Neural cell (in vitro differentiated cells): Measurements from ENCODE around the gene ZNF225.

Experiments used
- EP300 ChIP-seq: fragments of 450-650 bp; conservative IDR thresholded peaks from 2 replicates; pipeline ENCODE4 v1.6.1; 2014; ENCODE audit warnings: antibody characterized with exemption, mild to moderate bottlenecking, moderate library complexity; ENCODE audit not compliant: poor library complexity, severe bottlenecking
- EZH2 ChIP-seq: fragments of 200-600, 300-800 bp; shearing (Covaris generic), sonication (generic); IDR thresholded peaks from 2 replicates; pipeline ENCODE4 v1.6.1; 2014; ENCODE audit warnings: antibody characterized with exemption, low read length, borderline replicate concordance, mild to moderate bottlenecking; ENCODE audit not compliant: insufficient read depth, poor library complexity, severe bottlenecking
- MXI1 ChIP-seq: fragments of 450-650 bp; conservative IDR thresholded peaks from 2 replicates; pipeline ENCODE4 v1.6.1; 2014; ENCODE audit warnings: antibody characterized with exemption, mild to moderate bottlenecking; ENCODE audit not compliant: poor library complexity, severe bottlenecking
- POLR2AphosphoS5 ChIP-seq: IDR thresholded peaks from 2 replicates; pipeline ENCODE4 v1.6.1; 2012
- RAD21 ChIP-seq: fragments of 450-650 bp; conservative IDR thresholded peaks from 2 replicates; pipeline ENCODE4 v1.6.1; 2014; ENCODE audit warnings: antibody characterized with exemption, mild to moderate bottlenecking, moderate library complexity
- SMC3 ChIP-seq: fragments of 450-650 bp; conservative IDR thresholded peaks from 2 replicates; pipeline ENCODE4 v1.6.1; 2014; ENCODE audit warnings: antibody characterized with exemption, mild to moderate bottlenecking, moderate library complexity; ENCODE audit not compliant: poor library complexity
- TAF1 ChIP-seq: IDR thresholded peaks from 2 replicates; pipeline ENCODE4 v1.6.1; 2012; ENCODE audit warnings: low read depth
- TF ChIP-seq, protein P1 (sequence below): fragments of 450-650 bp; IDR thresholded peaks from 2 replicates; pipeline ENCODE4 v1.5.1; 2014; ENCODE audit warnings: antibody characterized with exemption, mild to moderate bottlenecking, moderate library complexity; ENCODE audit not compliant: poor library complexity, severe bottlenecking
- TF ChIP-seq, protein P2 (sequence below): IDR thresholded peaks from 2 replicates; pipeline ENCODE4 v1.6.1; 2012; ENCODE audit warnings: borderline replicate concordance

- no peak for TF ChIP-seq POLR2AphosphoS5
- TF ChIP-seq, protein P1, sequence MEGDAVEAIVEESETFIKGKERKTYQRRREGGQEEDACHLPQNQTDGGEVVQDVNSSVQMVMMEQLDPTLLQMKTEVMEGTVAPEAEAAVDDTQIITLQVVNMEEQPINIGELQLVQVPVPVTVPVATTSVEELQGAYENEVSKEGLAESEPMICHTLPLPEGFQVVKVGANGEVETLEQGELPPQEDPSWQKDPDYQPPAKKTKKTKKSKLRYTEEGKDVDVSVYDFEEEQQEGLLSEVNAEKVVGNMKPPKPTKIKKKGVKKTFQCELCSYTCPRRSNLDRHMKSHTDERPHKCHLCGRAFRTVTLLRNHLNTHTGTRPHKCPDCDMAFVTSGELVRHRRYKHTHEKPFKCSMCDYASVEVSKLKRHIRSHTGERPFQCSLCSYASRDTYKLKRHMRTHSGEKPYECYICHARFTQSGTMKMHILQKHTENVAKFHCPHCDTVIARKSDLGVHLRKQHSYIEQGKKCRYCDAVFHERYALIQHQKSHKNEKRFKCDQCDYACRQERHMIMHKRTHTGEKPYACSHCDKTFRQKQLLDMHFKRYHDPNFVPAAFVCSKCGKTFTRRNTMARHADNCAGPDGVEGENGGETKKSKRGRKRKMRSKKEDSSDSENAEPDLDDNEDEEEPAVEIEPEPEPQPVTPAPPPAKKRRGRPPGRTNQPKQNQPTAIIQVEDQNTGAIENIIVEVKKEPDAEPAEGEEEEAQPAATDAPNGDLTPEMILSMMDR = no peak
- no peak for TF ChIP-seq EP300
- TF ChIP-seq, protein P2, sequence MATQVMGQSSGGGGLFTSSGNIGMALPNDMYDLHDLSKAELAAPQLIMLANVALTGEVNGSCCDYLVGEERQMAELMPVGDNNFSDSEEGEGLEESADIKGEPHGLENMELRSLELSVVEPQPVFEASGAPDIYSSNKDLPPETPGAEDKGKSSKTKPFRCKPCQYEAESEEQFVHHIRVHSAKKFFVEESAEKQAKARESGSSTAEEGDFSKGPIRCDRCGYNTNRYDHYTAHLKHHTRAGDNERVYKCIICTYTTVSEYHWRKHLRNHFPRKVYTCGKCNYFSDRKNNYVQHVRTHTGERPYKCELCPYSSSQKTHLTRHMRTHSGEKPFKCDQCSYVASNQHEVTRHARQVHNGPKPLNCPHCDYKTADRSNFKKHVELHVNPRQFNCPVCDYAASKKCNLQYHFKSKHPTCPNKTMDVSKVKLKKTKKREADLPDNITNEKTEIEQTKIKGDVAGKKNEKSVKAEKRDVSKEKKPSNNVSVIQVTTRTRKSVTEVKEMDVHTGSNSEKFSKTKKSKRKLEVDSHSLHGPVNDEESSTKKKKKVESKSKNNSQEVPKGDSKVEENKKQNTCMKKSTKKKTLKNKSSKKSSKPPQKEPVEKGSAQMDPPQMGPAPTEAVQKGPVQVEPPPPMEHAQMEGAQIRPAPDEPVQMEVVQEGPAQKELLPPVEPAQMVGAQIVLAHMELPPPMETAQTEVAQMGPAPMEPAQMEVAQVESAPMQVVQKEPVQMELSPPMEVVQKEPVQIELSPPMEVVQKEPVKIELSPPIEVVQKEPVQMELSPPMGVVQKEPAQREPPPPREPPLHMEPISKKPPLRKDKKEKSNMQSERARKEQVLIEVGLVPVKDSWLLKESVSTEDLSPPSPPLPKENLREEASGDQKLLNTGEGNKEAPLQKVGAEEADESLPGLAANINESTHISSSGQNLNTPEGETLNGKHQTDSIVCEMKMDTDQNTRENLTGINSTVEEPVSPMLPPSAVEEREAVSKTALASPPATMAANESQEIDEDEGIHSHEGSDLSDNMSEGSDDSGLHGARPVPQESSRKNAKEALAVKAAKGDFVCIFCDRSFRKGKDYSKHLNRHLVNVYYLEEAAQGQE = no peak
- no peak for TF ChIP-seq MXI1
- TF ChIP-seq EZH2 = no peak
- no peak for TF ChIP-seq RAD21
- no peak for TF ChIP-seq SMC3
- no peak for TF ChIP-seq TAF1
Measured at GRCh38 chr19:44072543-44073401, 40.4 kb upstream of the ZNF225 start.
